MM.1S (cell line): ENCODE data around the gene DTL.

Experiments used
- CTCF ChIP-seq: fragments of 300-600 bp; sonication (generic); IDR thresholded peaks from 2 replicates; pipeline ENCODE4 v1.5.1; 2016; ENCODE audit warnings: antibody characterized with exemption, low read length, mixed read lengths
- EZH2phosphoT487 ChIP-seq: fragments of 300-600 bp; sonication (generic); IDR thresholded peaks from 2 replicates; pipeline ENCODE4 v1.6.1; 2018; ENCODE audit warnings: antibody characterized with exemption, low read length

GRCh38 chr1:212039622-212040021 is 4.1 kb downstream of the DTL start:
- TF ChIP-seq CTCF (no peak), EZH2phosphoT487 (no peak)
